ENCODE data around the gene PCDHA11.
A peak's percentile ranks its signal among the peaks of the same experiment; 100 is the strongest.
"Not testable (repeated sequence)": the region's sequence is repeated elsewhere in the genome, so short reads cannot be mapped to it uniquely, and the experiment has no call there.

PCDHA11 gene

GRCh38 chr5:140849831-140850634 lies 18.7 kb upstream of the PCDHA11 start:
- DNase-seq = not testable (repeated sequence)

- no peak for DNase-seq
These were observed 12.7 kb upstream of the PCDHA11 start, which contains the start of gene PCDHA10 for GRCh38 chr5:140855772-140856674. PCDHA10 (plus strand) TSS chr5:140855897; CDS start chr5:140856049, 152 bp downstream.

- no peak for DNase-seq
These were observed 11.4 kb upstream of the PCDHA11 start for GRCh38 chr5:140857177-140857986.

GRCh38 chr5:140857987-140858240 lies 10.8 kb upstream of the PCDHA11 start:
- no peak for DNase-seq

- DNase-seq = no peak
These were observed 6.1 kb upstream of the PCDHA11 start for GRCh38 chr5:140862441-140863295.

- no peak for DNase-seq
These were observed 764 bp downstream of the PCDHA11 start for GRCh38 chr5:140869555-140869886.

- no peak for DNase-seq
These were observed 1.8 kb downstream of the PCDHA11 start for GRCh38 chr5:140870221-140871201.

GRCh38 chr5:140875085-140876065 lies 6.6 kb downstream of the PCDHA11 start, which contains the start of gene PCDHA12:
PCDHA12 (plus strand) TSS chr5:140875308; CDS start chr5:140875473, 165 bp downstream.
- no peak for DNase-seq

- DNase-seq = not testable (repeated sequence)
These were observed 7.9 kb downstream of the PCDHA11 start for GRCh38 chr5:140876541-140877261.

- no peak for DNase-seq
These were observed 8.5 kb downstream of the PCDHA11 start for GRCh38 chr5:140877262-140877581.

GRCh38 chr5:140881889-140882590 lies 13.3 kb downstream of the PCDHA11 start, which contains the start of gene PCDHA13:
PCDHA13 (plus strand) TSS chr5:140882124; CDS start chr5:140882269, 145 bp downstream.
- peak; percentile 4 for DNase-seq

GRCh38 chr5:140882591-140882899 lies 13.8 kb downstream of the PCDHA11 start:
- DNase-seq = no peak

GRCh38 chr5:140883373-140883772 lies 14.6 kb downstream of the PCDHA11 start:
- no peak for DNase-seq

- DNase-seq = no peak
These were observed 15.4 kb downstream of the PCDHA11 start for GRCh38 chr5:140883927-140884697.

GRCh38 chr5:140916325-140916724 lies 47.6 kb downstream of the PCDHA11 start:
- DNase-seq = no peak

Data from fibroblast of skin of right biceps (primary cell).